K562 (cell line): Measurements from ENCODE around the gene BCKDK. TPM values are rescaled to one million over a fixed set of nuclear protein-coding genes. Genes with fewer than 3 reads are reported as not detected.
A peak's percentile ranks its signal among the peaks of the same experiment; 100 is the strongest.

ENCODE experiments used
- ATF1 ChIP-seq, 2 experiments: fragments of 450-650 bp in 1 of 2; IDR thresholded peaks; 2 replicates each; pipeline ENCODE4 v1.6.1; 2016; ENCODE audit warnings: missing compliant biosample characterization in 1 of 2, missing genetic modification characterization in 1 of 2
- CBFA2T3 ChIP-seq: fragments of 450-650 bp; IDR thresholded peaks from 2 replicates; pipeline ENCODE4 v1.6.1; 2017
- CCNT2 ChIP-seq: IDR thresholded peaks from 2 replicates; pipeline ENCODE4 v1.6.1; 2011; ENCODE audit warnings: borderline replicate concordance, low read depth, mild to moderate bottlenecking, moderate library complexity, mixed read lengths, low read length; ENCODE audit not compliant: insufficient read length; ENCODE audit errors: extremely low read depth
- ERF ChIP-seq: fragments of 450-650 bp; formaldehyde crosslinking; IDR thresholded peaks from 2 replicates; pipeline ENCODE4 v1.4.0; 2020; ENCODE audit warnings: mild to moderate bottlenecking, mixed read lengths
- FIP1L1 ChIP-seq: fragments of 200-400 bp; formaldehyde crosslinking; IDR thresholded peaks from 2 replicates; pipeline ENCODE4 v1.6.1; 2018; ENCODE audit warnings: mild to moderate bottlenecking, low read depth, low read length; ENCODE audit not compliant: poor library complexity, severe bottlenecking
- FOS ChIP-seq: IDR thresholded peaks from 3 replicates; pipeline ENCODE4 v1.6.1; 2011; ENCODE audit not compliant: insufficient read length; ENCODE audit errors: extremely low read depth
- HDAC8 ChIP-seq: fragments of 450-650 bp; IDR thresholded peaks from 2 replicates; pipeline ENCODE4 v1.6.1; 2016; ENCODE audit warnings: mild to moderate bottlenecking, missing genetic modification characterization, moderate library complexity, missing compliant biosample characterization
- KLF10 ChIP-seq: fragments of 250-450 bp; sonication (Bioruptor Pico); IDR thresholded peaks from 2 replicates; pipeline ENCODE4 v1.6.1; 2021; ENCODE audit warnings: matching md5 sums
- L3MBTL2 ChIP-seq: fragments of 450-650 bp; IDR thresholded peaks from 2 replicates; pipeline ENCODE4 v1.6.1; 2016; ENCODE audit warnings: mild to moderate bottlenecking, moderate library complexity
- MECOM ChIP-seq: fragments of 250-450 bp; sonication (Bioruptor Pico); IDR thresholded peaks from 2 replicates; pipeline ENCODE4 v1.8.0; 2022; ENCODE audit warnings: inconsistent platforms
- NCOA6 ChIP-seq: fragments of 450-650 bp; IDR thresholded peaks from 2 replicates; pipeline ENCODE4 v1.6.1; 2017; ENCODE audit warnings: mild to moderate bottlenecking
- RBFOX2 ChIP-seq: fragments of 200-400 bp; formaldehyde crosslinking; IDR thresholded peaks from 2 replicates; pipeline ENCODE4 v1.6.1; 2017; ENCODE audit warnings: low read depth, mild to moderate bottlenecking, low read length, moderate library complexity
- SAFB2 ChIP-seq: fragments of 200-400 bp; formaldehyde crosslinking; IDR thresholded peaks from 2 replicates; pipeline ENCODE4 v1.6.1; 2018; ENCODE audit warnings: borderline replicate concordance, low read length, low read depth, moderate library complexity; ENCODE audit not compliant: severe bottlenecking
- SMARCE1 ChIP-seq: fragments of 450-650 bp; IDR thresholded peaks from 2 replicates; pipeline ENCODE4 v1.7.1; 2016; ENCODE audit warnings: mild to moderate bottlenecking
- ZNF695 ChIP-seq: fragments of 450-650 bp; formaldehyde crosslinking; IDR thresholded peaks from 2 replicates; pipeline ENCODE4 v1.4.0; 2020; ENCODE audit warnings: mild to moderate bottlenecking, moderate library complexity
- polyA plus RNA-seq, 8 experiments: library from polyadenylated mRNA; depleted of rRNA in 4 of 8; stranded (reverse) in 5 of 8; unstranded in 3 of 8; fragments of >200 nt; fragmentation: Nextera tagmentation in 2 of 8; fragmentation: Illumina TruSeq in 1 of 8; extraction: Ambion mirVana in 2 of 8; extraction: Trizol in 1 of 8; gene quantifications; 2 replicates each; pipeline versions ENCODE4 v1.2.1 to v1.2.3, GENCODE V29; 2011 to 2014; ENCODE audit warnings: inconsistent platforms in 1 of 8, missing spikeins in 1 of 8
- total RNA-seq, 7 experiments: library from RNA; depleted of rRNA in 6 of 7; stranded (reverse); fragments of >200 nt in 6 of 7; fragmentation: Illumina TruSeq in 2 of 7; extraction: Trizol in 2 of 7; gene quantifications; 2 replicates each; pipeline versions ENCODE4 v1.2.1 to v1.2.3, GENCODE V29; 2011 to 2021; ENCODE audit warnings: low replicate concordance in 1 of 7
- TF ChIP-seq, protein P1 (sequence below): fragments of 250-450 bp; sonication (Bioruptor Pico); IDR thresholded peaks from 2 replicates; pipeline ENCODE4 v1.5.0; 2020; ENCODE audit warnings: mild to moderate bottlenecking, borderline replicate concordance
- TF ChIP-seq, protein P2 (sequence below): sonication (generic); formaldehyde crosslinking; IDR thresholded peaks from 2 replicates; pipeline ENCODE4 v1.9.0; 2022; ENCODE audit warnings: mild to moderate bottlenecking, missing genetic modification reagents
- TF ChIP-seq, protein P3 (sequence below): fragments of 450-650 bp; IDR thresholded peaks from 2 replicates; pipeline ENCODE4 v1.6.1; 2016; ENCODE audit warnings: borderline replicate concordance
- TF ChIP-seq, protein P4 (sequence below): fragments of 250-450 bp; sonication (Bioruptor Pico); IDR thresholded peaks from 2 replicates; pipeline ENCODE4 v1.9.0; 2021; ENCODE audit warnings: mild to moderate bottlenecking
- TF ChIP-seq, protein P5 (sequence below), 2 experiments: fragments of 150-350 bp in 1 of 2; IDR thresholded peaks; 2 replicates each; pipeline ENCODE4 v1.6.1; 2012 to 2016; ENCODE audit warnings: low read depth in 2 of 2, low read length in 2 of 2, mild to moderate bottlenecking in 1 of 2, moderate library complexity in 1 of 2

Gene BCKDK
- total and polyA plus RNA-seq, 9 of the 15 experiments (the other 6 are each of a cell fraction or from before 2014, with no cell fraction given) = 0.58 to 34.8 (median 13.1) TPM

DNA sequence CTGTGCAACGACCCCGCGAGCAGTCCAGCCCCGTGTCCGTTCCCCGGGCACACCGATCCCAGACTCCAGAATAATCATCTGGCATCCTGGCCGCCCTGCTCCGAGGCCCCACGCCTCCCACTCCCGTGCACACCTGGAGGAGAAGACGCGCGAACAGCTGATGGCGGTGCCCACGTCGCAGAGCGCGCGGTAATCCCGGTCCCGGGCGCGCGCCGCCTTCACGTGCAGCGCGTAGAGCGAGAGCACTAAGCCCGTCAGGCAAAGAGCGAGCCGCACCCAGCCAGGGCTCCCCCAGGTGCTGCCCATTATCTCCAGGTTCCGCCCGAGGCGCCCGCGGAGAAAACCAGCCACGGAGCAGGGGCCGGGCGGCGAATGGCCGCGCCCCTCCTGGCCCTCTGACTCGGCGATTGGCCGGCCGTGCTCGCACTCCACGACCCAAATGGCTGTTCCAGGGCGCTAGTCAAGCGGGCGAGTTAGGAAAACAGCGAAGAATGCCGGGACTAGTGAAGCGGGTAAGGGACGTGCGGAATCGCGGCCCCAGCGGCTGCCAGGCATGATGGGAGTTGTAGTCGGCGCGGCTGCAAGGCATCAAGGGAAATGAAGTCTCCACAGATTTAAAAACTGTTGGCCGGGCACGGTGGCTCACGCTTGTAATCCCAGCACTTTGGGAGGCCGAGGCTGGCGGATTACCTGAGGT, 13.6 kb upstream of the BCKDK start, which contains the start of gene VKORC1 (continued):
- TF ChIP-seq FOS (peak; percentile 45), FIP1L1 (peak; percentile 76), HDAC8 (tag) (no peak), RBFOX2 (peak; percentile 86), SAFB2 (no peak), ERF (CRISPR knock-in tag) (no peak), L3MBTL2 (peak; percentile 86), ZNF695 (no peak), CBFA2T3 (peak; percentile 32; the same call in 1 of the 2 replicates), ATF1 (CRISPR knock-in tag; IDR thresholded peaks at IDR 0.05) (no peak), ATF1 (tag; IDR thresholded peaks at IDR 0.05) (peak; percentile 77), MECOM (no peak), NCOA6 (no peak), KLF10 (CRISPR knock-in tag) (no peak), SMARCE1 (no peak; the same call in 1 of the 2 replicates), CCNT2 (peak; percentile 84)
- TF ChIP-seq, protein P1, sequence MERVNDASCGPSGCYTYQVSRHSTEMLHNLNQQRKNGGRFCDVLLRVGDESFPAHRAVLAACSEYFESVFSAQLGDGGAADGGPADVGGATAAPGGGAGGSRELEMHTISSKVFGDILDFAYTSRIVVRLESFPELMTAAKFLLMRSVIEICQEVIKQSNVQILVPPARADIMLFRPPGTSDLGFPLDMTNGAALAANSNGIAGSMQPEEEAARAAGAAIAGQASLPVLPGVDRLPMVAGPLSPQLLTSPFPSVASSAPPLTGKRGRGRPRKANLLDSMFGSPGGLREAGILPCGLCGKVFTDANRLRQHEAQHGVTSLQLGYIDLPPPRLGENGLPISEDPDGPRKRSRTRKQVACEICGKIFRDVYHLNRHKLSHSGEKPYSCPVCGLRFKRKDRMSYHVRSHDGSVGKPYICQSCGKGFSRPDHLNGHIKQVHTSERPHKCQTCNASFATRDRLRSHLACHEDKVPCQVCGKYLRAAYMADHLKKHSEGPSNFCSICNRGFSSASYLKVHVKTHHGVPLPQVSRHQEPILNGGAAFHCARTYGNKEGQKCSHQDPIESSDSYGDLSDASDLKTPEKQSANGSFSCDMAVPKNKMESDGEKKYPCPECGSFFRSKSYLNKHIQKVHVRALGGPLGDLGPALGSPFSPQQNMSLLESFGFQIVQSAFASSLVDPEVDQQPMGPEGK (CRISPR knock-in tag) = no peak
- TF ChIP-seq, protein P2, sequence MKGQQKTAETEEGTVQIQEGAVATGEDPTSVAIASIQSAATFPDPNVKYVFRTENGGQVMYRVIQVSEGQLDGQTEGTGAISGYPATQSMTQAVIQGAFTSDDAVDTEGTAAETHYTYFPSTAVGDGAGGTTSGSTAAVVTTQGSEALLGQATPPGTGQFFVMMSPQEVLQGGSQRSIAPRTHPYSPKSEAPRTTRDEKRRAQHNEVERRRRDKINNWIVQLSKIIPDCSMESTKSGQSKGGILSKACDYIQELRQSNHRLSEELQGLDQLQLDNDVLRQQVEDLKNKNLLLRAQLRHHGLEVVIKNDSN (CRISPR knock-in tag) = peak; percentile 55
- TF ChIP-seq, protein P3, sequence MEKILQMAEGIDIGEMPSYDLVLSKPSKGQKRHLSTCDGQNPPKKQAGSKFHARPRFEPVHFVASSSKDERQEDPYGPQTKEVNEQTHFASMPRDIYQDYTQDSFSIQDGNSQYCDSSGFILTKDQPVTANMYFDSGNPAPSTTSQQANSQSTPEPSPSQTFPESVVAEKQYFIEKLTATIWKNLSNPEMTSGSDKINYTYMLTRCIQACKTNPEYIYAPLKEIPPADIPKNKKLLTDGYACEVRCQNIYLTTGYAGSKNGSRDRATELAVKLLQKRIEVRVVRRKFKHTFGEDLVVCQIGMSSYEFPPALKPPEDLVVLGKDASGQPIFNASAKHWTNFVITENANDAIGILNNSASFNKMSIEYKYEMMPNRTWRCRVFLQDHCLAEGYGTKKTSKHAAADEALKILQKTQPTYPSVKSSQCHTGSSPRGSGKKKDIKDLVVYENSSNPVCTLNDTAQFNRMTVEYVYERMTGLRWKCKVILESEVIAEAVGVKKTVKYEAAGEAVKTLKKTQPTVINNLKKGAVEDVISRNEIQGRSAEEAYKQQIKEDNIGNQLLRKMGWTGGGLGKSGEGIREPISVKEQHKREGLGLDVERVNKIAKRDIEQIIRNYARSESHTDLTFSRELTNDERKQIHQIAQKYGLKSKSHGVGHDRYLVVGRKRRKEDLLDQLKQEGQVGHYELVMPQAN = peak; percentile 78; the same call in 1 of the 2 replicates
- TF ChIP-seq, protein P4, sequence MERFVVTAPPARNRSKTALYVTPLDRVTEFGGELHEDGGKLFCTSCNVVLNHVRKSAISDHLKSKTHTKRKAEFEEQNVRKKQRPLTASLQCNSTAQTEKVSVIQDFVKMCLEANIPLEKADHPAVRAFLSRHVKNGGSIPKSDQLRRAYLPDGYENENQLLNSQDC (CRISPR knock-in tag) = no peak
- TF ChIP-seq, protein P5, sequence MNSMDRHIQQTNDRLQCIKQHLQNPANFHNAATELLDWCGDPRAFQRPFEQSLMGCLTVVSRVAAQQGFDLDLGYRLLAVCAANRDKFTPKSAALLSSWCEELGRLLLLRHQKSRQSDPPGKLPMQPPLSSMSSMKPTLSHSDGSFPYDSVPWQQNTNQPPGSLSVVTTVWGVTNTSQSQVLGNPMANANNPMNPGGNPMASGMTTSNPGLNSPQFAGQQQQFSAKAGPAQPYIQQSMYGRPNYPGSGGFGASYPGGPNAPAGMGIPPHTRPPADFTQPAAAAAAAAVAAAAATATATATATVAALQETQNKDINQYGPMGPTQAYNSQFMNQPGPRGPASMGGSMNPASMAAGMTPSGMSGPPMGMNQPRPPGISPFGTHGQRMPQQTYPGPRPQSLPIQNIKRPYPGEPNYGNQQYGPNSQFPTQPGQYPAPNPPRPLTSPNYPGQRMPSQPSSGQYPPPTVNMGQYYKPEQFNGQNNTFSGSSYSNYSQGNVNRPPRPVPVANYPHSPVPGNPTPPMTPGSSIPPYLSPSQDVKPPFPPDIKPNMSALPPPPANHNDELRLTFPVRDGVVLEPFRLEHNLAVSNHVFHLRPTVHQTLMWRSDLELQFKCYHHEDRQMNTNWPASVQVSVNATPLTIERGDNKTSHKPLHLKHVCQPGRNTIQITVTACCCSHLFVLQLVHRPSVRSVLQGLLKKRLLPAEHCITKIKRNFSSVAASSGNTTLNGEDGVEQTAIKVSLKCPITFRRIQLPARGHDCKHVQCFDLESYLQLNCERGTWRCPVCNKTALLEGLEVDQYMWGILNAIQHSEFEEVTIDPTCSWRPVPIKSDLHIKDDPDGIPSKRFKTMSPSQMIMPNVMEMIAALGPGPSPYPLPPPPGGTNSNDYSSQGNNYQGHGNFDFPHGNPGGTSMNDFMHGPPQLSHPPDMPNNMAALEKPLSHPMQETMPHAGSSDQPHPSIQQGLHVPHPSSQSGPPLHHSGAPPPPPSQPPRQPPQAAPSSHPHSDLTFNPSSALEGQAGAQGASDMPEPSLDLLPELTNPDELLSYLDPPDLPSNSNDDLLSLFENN (IDR thresholded peaks at IDR 0.05; ENCODE audit: low read depth in 2 of 2, low read length in 2 of 2) = no peak
